ENCODE data around the gene PROB1.

DNA sequence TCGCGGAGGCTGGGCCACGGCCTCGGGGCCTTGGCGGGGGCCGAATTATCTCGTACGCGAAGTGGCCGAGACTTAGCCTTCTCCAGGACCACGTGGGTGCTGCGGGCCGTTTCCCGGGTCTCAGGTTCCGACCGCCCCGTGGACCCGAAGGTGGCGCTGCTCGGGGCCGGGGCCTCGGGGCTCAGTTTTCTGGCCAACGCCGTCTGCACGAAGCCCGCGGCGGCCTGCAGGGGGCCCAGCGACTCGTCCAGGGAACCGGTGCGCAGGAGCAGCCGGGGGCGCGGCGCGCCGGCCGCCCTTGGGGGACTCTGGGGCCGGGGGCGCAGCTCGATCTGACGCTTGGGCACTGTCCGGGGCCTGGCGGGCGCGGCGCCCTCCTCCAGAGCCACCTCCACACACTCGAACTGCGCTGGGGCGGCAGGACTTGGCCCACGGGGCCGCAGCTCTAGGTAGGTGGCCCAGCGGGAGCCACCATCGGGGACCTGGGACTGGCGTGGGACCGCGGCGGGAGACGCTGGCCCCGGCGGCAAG, 716 bp downstream of the PROB1 start:
- TF ChIP-seq EZH2phosphoT487 (IDR thresholded peaks at IDR 0.05; ENCODE audit: low read depth, severe bottlenecking, unreplicated experiment) (no peak), EZH2 (IDR thresholded peaks at IDR 0.05; ENCODE audit: borderline replicate concordance) (peak; percentile 80)

All from hepatocyte (in vitro differentiated cells).